Thymus (tissue), 11 donors: ENCODE results near the gene KCNK17. TPM values are rescaled to one million over a fixed set of nuclear protein-coding genes. Genes with fewer than 3 reads are reported as not detected.

ENCODE experiments used
- DNase-seq, 9 donors: peaks; one replicate each; pipeline ENCODE4 v3.0.0-alpha.2; 2013; ENCODE audit warnings: low spot score in 9 of 9, low read depth in 6 of 9, missing footprints in 1 of 9
- H3K27ac ChIP-seq, 2 donors: one replicate each; pipeline ENCODE4 v1.5.1; 2013; ENCODE audit warnings: control low read depth in 1 of 2, low read depth in 1 of 2, low read length in 1 of 2, mild to moderate bottlenecking in 1 of 2, moderate library complexity in 1 of 2
- H3K27me3 ChIP-seq, 2 donors: one replicate each; pipeline ENCODE4 v1.5.1; 2013; ENCODE audit warnings: low read length in 1 of 2; ENCODE audit not compliant: control insufficient read depth in 2 of 2, insufficient read depth in 1 of 2
- H3K36me3 ChIP-seq, 2 donors: one replicate each; pipeline ENCODE4 v1.5.1; 2013; ENCODE audit warnings: low read length in 1 of 2, mild to moderate bottlenecking in 1 of 2, moderate library complexity in 1 of 2; ENCODE audit not compliant: control insufficient read depth in 2 of 2, insufficient read depth in 2 of 2
- H3K4me1 ChIP-seq, 2 donors: one replicate each; pipeline ENCODE4 v1.5.1; 2013; ENCODE audit warnings: low read length in 2 of 2; ENCODE audit not compliant: control insufficient read depth in 2 of 2, insufficient read depth in 2 of 2
- H3K4me3 ChIP-seq, 2 donors: one replicate each; pipeline ENCODE4 v1.5.1; 2013; ENCODE audit warnings: low read length in 2 of 2, control low read depth in 1 of 2, mild to moderate bottlenecking in 1 of 2
- H3K9me3 ChIP-seq, 2 donors: one replicate each; pipeline ENCODE4 v1.5.1; 2013; ENCODE audit warnings: low read length in 1 of 2, mild to moderate bottlenecking in 1 of 2; ENCODE audit not compliant: control insufficient read depth in 2 of 2, insufficient read depth in 1 of 2
- WGBS: extraction: QIAGEN DNeasy Blood & Tissue Kit; methylation state at CpG from one replicate; pipeline ENCODE4 v1.1.7; 2013; 5-methylcytosine and 5-hydroxymethylcytosine counted together
- polyA plus RNA-seq: library from polyadenylated mRNA; stranded (reverse); fragments of 200-250 nt; gene quantifications from one replicate; pipeline ENCODE4 v1.2.3, GENCODE V29; 2013
- total RNA-seq: library from RNA; stranded (reverse); fragments of 120-200 nt; gene quantifications from one replicate; pipeline ENCODE4 v1.2.4, GENCODE V29; 2013
- donor health status: healthy.

KCNK17 gene
- total and polyA plus RNA-seq, 2 donors, result 0.80 to 1.0 TPM

GRCh38 chr6:39322306-39322850, 8.2 kb upstream of the KCNK17 start, which contains the start of gene KCNK16:
TSS of gene KCNK16 (minus strand) at chr6:39322702. CDS start at chr6:39322540, 162 bp downstream.
- Histone ChIP-seq H3K27me3 (no peaks in the 10 kb centered on the region), H3K27ac (no peak within 1 kb of the TSS), H3K4me1 (peaks cover 0 to 17% of the 10 kb centered on the region in 2 donors), H3K36me3 (no peaks in the 10 kb centered on the region), H3K9me3 (no peaks in the 10 kb centered on the region), H3K4me3 (no peak within 1 kb of the TSS)
- 93% methylated on average over 11 of the region's 11 CpGs for WGBS
- no peak for DNase-seq

DNA sequence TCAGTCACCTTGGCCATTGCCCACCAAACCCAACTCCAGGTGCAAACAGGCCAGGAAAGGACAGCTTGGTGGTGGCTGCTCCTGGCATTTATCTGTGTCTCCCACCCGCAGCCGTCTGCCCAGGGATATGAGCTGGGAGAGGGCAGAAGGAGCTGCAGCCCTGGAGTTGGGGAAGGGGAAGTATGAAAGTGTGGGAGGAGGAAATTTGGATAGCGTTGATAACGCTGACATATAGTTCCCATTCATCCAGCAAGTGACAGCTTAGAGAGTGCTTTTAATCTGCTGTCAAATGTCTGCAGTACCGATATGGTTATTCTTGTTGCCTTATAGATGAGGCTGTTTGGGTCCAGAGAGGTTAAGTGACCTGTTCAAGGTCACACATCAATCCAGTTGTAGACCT, 7.5 kb upstream of the KCNK17 start:
- Histone ChIP-seq H3K4me3 (no peak overlapping the region), H3K27me3 (no peaks in the 10 kb centered on the region), H3K27ac (no peak overlapping the region), H3K9me3 (no peaks in the 10 kb centered on the region), H3K4me1 (peaks cover 0 to 17% of the 10 kb centered on the region in 2 donors), H3K36me3 (no peaks in the 10 kb centered on the region)
- 59% methylated on average over 5 of the region's 5 CpGs for WGBS
- no peak for DNase-seq

- H3K4me3 ChIP-seq, result no peak overlapping the region
- H3K4me1 ChIP-seq, result peaks cover 0 to 17% of the 10 kb centered on the region in 2 donors
- H3K27me3 ChIP-seq, result peaks cover 0 to 9% of the 10 kb centered on the region in 2 donors
- peak in 1 of 9 donors; percentile 19 for DNase-seq
- H3K27ac ChIP-seq, result no peak overlapping the region
- WGBS, result 55% methylated on average over 10 of the region's 10 CpGs
- H3K9me3 ChIP-seq, result no peaks in the 10 kb centered on the region
- H3K36me3 ChIP-seq, result no peaks in the 10 kb centered on the region
These were observed 6.3 kb upstream of the KCNK17 start for GRCh38 chr6:39320363-39320984.

- H3K9me3 ChIP-seq, result no peaks in the 10 kb centered on the region
- WGBS, result 74% methylated on average over 13 of the region's 13 CpGs
- H3K27ac ChIP-seq, result no peak overlapping the region
- no peak overlapping the region for H3K4me3 ChIP-seq
- H3K27me3 ChIP-seq, result peaks cover 0 to 15% of the 10 kb centered on the region in 2 donors
- H3K4me1 ChIP-seq, result peaks cover 0 to 20% of the 10 kb centered on the region in 2 donors
- no peak for DNase-seq
- no peaks in the 10 kb centered on the region for H3K36me3 ChIP-seq
These were observed 5.6 kb upstream of the KCNK17 start for GRCh38 chr6:39319621-39320362.

DNA sequence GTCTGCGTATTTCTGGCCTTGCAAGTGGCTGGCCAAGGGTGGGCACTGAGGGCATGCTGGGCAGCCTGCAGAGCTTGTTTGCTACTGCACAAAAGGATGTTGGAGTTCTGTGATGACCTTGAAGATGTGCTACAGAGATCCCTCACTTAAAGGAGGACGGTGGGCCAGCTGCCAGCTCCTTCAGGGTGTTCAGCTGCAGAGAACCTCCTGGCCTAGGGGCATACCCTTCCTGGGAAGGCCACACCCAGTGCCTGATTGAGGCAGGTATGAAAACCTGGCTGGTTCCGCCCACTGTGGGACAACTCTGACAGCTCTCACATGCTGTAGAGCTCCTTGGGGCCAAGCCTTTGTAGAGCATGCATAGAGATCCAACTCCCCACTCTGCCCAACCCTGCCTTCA, 3.0 kb upstream of the KCNK17 start:
- Histone ChIP-seq H3K4me3 (no peak overlapping the region), H3K27ac (no peak overlapping the region), H3K36me3 (no peaks in the 10 kb centered on the region), H3K27me3 (peaks cover 18 to 41% of the 10 kb centered on the region in 2 donors), H3K4me1 (peaks cover 15 to 40% of the 10 kb centered on the region in 2 donors), H3K9me3 (no peaks in the 10 kb centered on the region)
- 93% methylated on average over 3 of the region's 3 CpGs for WGBS
- no peak for DNase-seq

GRCh38 chr6:39313526-39314272, 520 bp downstream of the KCNK17 start:
- under 1% methylated on average over 80 of the region's 80 CpGs for WGBS
- Histone ChIP-seq H3K27ac (no peak overlapping the region), H3K36me3 (no peaks in the 10 kb centered on the region), H3K9me3 (no peaks in the 10 kb centered on the region), H3K4me1 (peaks cover 15 to 23% of the 10 kb centered on the region in 2 donors), H3K4me3 (peak overlapping the region; percentile 36 to 37), H3K27me3 (peaks cover 18 to 52% of the 10 kb centered on the region in 2 donors)
- DNase-seq, result peak in 1 of 9 donors; percentile 16

DNA sequence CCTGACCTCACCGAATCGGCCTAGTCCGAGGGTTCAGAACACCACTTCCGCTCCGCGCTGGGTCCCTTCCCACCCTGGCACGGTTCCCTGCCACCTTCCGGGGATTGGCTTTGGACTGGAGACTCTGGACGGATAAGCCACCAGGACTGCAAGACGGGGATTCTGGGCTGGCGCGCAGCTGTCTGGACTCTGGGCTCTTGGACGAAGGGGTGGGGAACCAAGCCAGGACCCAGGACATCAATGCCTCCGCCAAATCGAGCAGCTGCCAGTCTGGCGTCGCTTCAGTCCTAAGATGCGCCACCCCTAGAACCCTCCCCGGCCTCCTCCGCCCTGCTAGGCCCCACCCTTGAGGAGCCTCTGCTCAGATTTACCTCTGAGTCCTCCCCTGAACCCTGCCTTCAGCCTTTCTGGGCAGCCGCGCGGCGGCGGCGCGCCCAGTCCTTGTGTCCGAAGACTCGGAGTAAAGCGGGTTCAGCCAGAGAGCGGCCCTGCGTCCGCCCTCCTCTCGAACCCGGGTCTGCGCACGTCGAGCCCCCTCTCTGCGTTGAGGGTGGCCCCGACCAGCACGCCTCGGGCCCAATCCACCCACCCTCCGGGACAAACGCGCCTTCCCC, 1.2 kb downstream of the KCNK17 start:
- no peak for DNase-seq
- Histone ChIP-seq H3K4me3 (peak overlapping the region; percentile 36 to 37), H3K4me1 (peaks cover 15 to 23% of the 10 kb centered on the region in 2 donors), H3K27ac (no peak overlapping the region), H3K36me3 (no peaks in the 10 kb centered on the region), H3K27me3 (peaks cover 18 to 52% of the 10 kb centered on the region in 2 donors), H3K9me3 (no peaks in the 10 kb centered on the region)
- WGBS, result 17% methylated on average over 45 of the region's 45 CpGs

DNA sequence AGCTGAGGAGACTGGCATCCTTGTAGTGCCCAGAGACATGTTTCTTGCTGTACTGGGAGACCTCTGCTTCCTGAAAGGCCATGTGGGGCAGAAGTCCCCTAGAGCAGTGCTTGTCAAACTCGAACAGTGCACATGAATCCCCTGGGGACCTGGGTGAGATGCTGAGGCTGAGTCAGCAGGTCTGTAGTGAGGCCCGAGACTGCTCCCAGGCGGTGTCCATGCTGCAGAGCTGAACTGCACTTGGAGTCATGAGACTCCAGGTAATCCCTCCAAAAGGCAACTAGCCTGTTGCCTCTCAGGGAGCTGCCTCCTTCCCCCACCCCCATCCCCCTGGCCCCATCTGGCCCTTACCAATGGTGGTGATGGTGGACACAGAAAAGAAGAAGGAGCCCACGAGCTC, 3.7 kb downstream of the KCNK17 start:
- Histone ChIP-seq H3K36me3 (no peaks in the 10 kb centered on the region), H3K4me3 (no peak overlapping the region), H3K9me3 (no peaks in the 10 kb centered on the region), H3K27me3 (peaks cover 18 to 44% of the 10 kb centered on the region in 2 donors), H3K27ac (no peak overlapping the region), H3K4me1 (peaks cover 15 to 23% of the 10 kb centered on the region in 2 donors)
- DNase-seq, result no peak
- WGBS, result 80% methylated on average over 4 of the region's 4 CpGs
